HG03196 (cell line): ENCODE data around the gene CUL2.
"Not testable (repeated sequence)": the region's sequence is repeated elsewhere in the genome, so short reads cannot be mapped to it uniquely, and the experiment has no call there.

Source experiments
- ATAC-seq: cut with Tn5 transposase; IDR thresholded peaks from one replicate; pipeline ENCODE4 v1.9.1; 2021; ENCODE audit not compliant: unreplicated experiment

The CUL2 gene

DNA sequence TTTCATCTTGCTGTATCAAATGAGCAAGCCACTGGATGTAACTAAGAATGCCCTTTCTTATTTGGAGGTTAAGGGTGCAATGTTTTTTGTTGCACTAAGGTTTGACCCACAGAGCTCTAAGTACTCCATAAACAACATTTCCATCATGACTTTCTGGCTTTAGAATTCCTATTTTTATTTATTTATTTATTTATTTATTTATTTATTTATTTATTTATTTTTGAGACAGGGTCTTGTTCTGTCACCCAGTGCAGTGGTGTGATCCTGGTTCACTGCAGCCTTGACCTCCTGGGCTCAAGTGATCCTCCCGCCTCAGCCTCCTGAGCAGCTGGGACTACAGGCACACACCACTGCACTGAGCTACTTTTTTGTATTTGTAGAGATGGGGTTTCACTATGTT, 9.9 kb downstream of the CUL2 start:
- not testable (repeated sequence) for ATAC-seq

DNA sequence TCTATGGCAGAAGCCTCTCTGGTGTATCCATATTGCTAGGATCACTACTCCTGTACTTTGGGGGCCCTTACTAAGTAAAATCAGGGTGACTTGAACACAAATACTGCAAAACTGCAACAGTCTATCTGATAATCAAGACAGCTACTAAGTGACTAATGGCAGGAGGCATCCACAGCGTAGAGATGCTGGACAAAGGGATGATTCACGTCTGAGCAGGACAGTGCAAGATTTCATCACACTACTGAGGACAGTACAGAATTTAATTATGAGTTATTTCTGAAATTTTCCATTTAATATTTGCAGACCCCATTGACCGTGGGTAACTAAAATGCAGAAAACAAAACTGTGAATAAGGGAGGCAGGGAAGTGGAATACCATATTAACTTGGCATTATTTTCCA, 10.4 kb downstream of the CUL2 start:
- ATAC-seq = no peak

DNA sequence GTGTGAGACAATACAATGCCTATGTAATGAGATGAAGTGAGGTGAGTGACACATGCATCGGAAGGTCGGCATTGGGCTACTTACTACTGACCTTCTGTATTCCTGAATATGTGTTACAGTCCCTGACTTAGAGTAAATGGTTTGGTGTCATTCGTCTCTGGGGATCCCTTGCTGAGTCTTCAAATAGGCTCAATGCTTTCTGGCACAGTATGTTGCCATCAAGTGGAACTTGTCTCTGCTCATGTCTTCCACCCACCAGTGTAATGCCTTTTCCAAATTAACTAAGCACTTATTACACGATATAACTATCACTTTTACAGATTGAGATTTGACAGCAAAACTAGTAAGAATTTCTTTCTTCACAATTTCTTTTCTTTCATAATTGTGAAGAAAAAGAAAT, 10.9 kb downstream of the CUL2 start:
- ATAC-seq = no peak

DNA sequence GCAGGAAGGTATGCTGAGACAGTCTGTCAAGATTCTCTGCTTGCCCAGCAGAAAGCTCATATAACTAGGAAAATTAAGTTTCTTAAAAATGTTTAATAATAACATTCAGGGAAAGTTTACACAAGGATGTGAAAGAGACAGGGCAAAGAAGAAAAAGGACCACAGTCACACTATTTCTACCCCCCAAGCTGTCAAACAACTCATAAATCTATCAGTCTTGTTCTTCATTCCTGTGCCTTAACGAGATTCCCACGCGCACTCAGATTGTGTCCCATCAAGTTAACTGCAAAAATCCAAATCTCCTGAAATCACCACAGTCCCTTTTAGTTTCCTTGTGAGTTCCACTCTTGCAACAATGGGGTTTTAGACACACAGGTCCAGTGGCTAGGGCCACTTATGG, 14.9 kb downstream of the CUL2 start:
- no peak for ATAC-seq

DNA sequence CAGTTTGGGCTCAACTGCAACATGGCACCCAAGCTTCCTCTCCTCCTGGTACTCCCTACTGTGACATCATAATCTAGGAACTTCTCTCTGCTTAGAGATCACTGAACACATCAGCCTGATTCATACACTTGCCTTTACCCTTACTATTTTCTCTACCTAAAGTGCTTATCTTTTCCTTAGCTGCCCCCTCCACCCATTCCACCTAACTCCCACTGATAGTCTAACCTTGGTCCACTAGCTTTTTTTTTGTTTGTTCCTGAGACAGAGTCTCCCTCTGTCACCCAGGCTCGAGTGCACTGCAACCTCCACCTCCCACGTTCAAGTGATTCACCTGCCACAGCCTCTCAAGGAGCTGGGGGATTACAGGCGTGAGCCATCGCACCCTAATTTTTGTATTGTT, 15.9 kb downstream of the CUL2 start:
- ATAC-seq = no peak

DNA sequence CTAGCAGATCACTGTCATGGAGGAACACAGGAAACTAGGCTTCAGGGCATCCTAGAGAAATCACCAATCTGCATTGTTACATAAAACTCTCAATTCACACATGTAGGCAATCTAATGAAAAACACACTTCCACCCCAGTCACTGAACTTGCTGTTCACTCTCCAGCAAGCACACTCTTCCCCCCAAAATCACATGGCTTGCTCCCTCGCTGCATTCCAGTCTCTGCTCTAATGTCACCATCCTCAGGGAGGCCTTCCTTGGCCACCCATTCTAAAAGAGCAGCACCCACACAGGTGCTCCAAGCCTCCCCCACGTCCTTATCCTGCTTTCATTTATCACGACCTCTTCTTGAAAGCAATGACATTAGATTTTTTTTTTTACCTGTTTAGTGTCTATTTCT, 19.6 kb downstream of the CUL2 start:
- ATAC-seq = no peak

DNA sequence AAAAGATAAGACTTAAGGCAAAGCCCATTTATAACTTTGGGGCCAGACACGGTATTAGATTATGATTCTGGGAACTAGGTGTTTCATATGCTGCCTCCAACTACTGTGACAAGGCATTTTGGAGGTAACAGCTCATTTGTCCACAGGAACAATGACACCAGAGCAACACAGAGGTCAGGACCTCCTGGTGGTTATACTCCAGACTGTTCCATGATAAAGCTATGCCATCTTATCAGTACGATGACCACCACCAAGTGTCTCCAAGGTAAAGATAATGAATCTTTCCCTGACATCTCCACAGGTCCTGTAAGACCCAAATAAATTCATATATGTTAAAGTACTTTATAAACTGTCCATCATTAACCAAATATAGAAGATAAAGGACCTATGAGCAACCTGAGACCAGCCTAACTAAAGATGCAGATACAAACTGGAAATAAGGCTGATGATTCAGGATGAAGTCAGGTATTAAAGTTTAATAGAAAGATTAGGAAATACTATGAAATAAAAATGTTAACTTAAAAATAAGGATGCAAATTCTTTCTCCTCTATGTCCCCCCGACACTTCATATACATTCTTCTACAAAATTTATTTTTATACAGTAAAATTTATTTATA, 26.2 kb downstream of the CUL2 start:
- no peak for ATAC-seq

DNA sequence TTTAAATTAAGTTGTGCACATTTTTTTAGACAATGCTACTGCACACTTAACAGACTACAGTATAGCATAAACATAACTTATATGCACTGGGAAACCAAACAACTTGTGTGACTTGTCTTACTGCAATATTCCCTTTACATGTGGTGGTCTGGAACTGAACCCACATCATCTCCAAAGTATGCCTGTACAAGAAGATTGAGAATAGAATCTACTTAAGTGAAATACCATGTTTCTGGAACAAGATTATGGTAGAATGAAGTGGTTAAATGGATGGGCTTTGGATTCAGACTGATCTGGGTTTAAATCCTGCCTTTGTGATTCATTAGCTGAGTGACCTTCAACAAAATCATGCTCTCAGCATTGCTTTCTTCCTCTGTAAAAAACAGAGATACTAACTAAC, 30.7 kb downstream of the CUL2 start:
- no peak for ATAC-seq

DNA sequence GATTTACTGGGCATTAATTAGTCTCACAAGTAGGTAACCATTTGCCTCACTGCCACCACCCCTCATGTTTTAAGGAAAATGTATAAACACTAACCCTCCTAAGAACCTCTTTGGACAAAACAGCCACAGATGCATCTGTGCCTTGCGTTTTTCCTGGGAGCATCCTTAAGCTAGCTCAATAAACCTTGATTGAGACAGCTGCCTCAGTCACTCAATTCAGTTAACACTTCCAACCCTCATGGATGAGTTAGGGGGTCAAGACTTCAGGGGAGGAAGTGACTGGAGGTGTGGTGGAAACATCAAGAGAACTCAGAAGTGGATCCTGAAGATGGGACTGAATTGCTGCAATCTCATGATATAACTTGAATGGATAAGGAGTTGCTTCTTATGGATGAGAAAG, 31.5 kb downstream of the CUL2 start:
- ATAC-seq = no peak

DNA sequence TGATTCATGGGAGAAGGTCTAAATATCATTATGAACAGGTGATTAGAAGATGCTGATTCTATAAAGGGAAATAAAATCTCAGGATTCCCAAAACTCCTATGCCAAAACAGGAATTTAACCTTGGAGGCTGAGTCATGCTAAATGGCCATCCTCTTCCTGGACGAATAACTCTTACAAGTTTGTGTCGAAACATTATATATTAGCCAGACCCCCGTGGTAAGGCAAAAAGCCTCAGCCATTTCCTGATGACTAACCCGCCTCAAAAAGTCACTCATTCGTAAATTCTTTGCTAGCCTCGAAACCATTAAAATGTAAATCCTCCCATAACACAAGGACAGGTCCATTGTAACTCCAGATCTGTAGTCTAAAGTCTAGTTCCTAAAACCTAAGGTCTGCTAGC, 32.0 kb downstream of the CUL2 start:
- ATAC-seq = peak; percentile 74

DNA sequence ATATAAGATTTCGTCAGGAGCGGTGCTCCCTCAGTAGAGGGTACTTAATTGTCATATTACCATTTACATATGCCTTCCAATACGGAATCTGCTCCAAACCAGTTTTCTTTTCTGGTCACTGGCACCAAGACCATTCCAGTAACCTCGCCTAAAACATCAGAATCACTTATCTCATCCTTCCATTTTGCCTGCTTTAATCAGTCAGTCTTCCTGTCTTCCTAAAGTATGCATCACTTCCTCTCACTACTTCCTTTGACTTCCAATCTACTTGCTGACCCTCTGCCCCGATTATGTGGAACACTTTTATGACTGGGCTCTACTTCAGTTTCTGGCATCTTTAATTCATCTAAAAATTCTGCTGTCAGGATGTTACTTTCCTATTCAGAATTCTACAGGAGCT, 33.5 kb downstream of the CUL2 start:
- ATAC-seq = no peak

DNA sequence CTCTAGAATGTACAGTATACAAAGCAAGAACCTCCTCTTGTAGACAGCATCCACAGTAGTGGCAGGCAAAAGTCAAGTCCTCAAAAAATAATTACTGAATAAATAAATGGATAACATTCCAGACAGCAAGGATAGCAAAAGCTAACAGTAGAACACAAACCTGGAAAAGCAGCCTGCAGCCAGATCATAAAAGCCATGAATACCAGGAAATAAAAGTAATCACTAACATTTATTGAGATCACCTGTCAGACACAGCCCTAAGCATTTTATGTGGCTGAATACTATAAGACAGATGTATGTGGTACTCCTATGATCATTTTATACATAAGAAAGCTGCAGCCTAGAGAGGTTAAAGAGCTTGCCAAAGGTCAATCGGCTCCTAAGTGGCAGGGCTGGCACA, 34.0 kb downstream of the CUL2 start:
- no peak for ATAC-seq

DNA sequence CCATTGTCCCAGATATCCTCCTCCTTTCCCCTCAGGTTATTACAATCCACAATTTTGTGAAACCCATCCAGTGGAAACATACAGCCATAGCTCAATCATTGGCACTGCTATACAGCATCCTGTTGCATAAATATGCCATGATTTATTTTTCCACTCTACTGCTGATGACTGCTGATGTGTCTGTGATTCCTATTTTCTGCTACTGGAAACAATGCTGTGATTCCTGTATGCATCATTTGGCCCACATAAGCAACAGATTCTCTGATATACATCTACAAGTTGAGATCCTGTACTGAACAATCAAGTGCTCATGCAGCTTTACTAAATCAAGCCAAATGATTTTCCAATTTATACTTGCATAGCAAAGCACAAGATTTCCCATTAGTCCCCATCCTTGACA, 39.6 kb downstream of the CUL2 start:
- no peak for ATAC-seq

DNA sequence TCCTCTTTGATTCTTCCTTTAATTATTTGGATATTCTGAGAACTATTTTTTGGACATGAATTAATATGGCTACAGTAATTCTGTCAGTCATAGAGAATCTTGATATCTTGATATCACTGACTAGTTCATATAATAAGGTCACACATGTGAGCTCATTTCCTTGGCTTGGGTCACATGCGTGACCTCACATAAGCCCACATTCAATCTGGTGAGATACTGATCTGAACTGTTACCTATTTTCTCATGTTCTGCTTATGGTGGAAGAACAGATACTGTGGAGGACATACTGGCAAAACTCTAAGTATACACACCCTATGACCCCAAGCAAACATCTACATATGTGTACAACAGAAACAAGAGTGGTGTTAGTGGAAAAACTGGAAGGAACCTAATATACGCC, 44.1 kb downstream of the CUL2 start:
- ATAC-seq = no peak

DNA sequence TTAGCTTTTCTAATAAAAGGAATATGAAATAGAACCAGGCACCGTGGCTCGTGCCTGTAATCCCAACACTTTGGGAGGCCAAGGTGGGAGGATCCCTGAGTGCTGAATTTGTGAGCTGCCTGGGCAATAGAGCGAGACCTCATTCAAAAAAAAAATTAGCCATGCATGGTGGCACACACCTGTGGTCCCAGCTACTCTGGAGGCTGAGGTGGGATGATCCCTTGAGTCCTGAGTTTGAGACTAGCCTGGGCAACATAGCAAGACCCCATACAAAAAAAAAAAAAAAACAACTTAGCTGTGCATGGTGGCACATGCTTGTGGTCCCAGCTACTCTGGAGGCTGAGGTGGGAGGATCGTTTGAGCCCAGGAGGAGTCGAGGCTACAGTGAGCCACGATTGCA, 44.9 kb downstream of the CUL2 start:
- not testable (repeated sequence) for ATAC-seq

DNA sequence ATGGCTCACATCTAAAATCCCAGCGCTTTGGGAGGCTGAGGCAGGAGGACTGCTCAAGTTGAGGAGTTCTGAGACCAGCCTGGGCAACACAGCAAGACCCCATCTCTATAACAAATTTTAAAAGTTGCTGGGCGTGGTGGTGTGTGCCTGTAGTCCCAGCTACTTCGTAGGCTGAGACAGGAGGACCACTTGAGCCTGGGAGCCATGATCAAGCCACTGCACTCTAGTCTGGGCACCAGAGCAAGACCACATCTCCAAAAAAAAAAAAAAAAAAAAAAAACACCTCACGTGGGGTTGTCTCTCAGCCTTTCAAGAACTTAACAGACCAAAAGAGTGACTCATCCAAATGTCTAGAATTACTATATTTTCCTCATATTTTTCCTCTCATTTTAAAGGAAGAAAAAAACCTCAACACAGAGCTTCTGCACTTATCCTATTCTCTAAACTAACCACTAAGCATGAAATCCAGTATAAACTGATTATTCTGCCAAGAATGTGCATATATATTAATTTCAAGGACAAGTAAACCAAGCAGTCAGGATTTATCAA, 46.3 kb downstream of the CUL2 start:
- no peak for ATAC-seq

DNA sequence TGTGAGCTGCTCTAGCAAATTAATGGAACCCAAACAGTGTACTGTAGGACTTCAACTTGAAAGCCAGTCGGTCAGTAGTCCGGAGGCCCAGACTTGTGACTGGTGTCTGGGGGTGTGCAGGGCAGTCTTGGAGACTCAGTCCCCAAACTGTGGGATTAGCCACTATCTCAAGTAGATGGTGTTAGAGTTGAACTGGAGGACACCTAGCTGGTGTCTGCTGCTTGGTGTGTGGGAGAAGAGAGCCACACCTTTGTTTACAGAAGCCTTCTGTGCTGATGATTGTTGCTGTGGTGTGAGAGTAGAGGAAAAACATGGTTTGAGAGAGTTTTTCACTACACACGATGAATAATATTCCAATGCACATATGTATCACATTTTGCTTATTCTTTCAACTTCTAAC, 47.4 kb downstream of the CUL2 start:
- ATAC-seq = no peak

DNA sequence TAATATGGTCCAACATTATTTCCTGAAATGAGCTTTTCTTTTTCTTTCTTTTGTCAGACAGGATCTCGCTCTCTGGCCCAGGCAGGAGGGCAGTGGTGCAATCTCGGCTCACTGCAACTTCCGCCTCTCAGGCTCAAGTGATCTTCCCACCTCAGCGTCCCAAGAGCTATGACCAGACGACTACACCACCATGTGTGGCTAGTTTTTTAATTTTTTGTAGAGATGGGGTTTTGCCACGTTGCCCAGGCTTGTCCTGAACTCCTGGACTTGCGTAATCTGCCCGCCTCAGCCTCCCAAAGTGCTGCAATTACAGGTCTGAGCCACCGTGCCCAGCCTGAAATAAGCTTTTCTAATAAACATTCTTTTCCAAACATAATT, 48.6 kb downstream of the CUL2 start:
- ATAC-seq = no peak

DNA sequence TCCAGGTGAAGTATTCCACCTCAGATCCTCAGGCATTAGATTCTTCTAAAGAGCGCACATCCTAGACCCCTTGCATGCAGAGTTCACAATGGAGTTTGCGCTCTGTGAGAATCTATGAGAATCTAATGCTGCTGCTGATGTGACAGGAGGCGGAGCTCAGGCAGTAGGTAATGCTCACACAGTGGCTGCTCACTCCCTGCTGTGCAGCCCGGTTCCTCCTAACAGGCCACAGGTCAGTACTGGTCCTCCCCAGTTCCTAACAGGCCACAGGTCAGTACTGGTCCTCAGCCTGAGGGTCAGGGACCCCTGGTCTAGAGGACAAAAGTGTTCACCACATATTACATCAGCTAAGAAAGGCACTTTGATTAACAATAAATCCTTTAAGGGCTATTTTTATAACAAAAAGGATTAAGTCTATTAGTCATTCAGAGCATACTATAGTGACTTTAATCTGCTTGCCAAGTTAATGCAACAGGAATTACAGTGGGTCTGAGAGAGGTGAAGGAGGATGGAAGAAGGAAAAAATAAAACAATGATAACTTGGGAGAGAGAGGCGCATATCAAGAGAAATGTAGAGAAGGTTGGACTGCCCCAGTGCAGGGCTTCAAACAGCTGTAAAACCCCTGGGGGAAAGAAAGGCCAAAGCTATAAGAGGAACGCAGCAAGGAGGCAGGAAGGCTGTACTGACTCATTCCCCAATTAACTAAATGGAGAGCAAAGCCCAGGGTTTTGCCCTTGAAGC, 49.2 kb downstream of the CUL2 start:
- ATAC-seq = no peak

DNA sequence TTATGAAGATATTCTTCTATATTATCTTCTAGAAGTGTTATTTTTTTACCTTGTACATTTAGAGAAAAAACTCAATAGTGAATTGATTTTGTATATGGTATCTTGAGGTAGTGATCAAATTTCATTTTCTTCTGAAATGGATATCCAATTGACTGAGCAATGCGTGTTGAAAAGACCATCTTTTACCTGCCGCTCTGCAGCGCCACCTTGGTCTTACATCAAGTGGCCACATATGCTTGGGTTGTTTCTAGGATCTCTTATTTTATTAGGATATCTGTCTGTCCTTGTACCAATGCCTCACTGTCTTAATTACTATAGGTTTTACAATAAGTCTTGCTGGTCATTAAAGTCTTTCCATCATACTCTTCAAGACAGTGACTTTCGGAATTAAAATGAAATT, 53.0 kb downstream of the CUL2 start:
- no peak for ATAC-seq

DNA sequence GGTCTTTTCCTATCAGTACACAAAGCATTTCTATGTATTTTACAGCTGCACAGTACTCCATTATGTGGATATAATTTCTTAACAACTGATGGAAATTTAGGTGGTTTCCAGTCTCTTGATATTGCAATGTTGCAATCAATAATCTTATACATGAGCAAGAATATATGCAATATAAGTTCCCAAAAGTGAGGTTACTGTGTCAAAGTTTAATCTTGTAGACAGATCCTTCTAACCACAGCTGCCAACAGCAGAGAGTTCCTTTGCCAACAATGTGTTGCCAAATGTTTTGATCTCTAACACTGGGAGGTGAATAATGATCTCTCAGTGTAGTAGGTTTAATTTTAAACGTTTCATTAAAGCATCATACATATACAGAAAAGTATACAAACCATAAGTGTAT, 54.5 kb downstream of the CUL2 start:
- ATAC-seq = no peak

DNA sequence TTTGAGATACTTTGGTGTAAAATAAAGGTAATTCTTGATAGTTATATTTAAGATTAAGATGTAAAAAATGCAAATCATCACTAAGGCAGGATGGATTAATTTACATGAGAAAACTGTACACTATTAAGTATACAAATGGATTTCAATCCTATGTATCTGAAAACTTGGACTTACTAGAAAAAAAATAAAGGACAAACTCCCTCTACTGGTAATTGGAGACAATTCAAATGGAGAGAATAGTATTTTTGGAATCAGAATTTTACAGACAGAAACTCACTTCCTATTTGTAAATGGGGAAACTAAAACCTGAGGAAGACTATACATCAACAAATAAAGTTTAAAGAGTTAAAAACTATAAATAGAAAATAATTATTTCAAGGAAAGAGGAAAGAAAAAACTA, 62.6 kb downstream of the CUL2 start:
- ATAC-seq = no peak

DNA sequence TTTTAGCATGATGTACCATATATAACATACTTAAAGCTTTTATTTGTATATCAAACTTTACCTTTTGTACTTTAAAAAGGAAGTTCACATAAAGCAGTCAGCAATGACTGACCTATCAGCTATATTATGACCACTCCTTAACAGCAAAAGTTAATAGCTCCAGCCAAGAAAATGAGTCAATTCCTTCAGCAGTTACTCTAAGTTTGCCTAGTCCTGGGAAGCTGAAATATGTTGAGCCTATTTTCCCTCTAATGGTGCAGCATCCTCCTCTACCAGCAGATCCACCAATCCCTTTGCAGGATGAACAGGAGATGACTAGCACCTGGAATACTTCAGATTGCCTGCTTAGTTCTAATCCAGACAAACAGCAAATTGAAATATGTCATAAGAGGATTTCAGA, 64.2 kb downstream of the CUL2 start:
- no peak for ATAC-seq
